Measurements from ENCODE around the gene CABP2. TPM values are rescaled to one million over a fixed set of nuclear protein-coding genes. Genes with fewer than 3 reads are reported as not detected.
"Not testable (repeated sequence)": the region's sequence is repeated elsewhere in the genome, so short reads cannot be mapped to it uniquely, and the experiment has no call there.

Gene CABP2
- total RNA-seq, 1 experiment from 2014 or later: not detected

DNA sequence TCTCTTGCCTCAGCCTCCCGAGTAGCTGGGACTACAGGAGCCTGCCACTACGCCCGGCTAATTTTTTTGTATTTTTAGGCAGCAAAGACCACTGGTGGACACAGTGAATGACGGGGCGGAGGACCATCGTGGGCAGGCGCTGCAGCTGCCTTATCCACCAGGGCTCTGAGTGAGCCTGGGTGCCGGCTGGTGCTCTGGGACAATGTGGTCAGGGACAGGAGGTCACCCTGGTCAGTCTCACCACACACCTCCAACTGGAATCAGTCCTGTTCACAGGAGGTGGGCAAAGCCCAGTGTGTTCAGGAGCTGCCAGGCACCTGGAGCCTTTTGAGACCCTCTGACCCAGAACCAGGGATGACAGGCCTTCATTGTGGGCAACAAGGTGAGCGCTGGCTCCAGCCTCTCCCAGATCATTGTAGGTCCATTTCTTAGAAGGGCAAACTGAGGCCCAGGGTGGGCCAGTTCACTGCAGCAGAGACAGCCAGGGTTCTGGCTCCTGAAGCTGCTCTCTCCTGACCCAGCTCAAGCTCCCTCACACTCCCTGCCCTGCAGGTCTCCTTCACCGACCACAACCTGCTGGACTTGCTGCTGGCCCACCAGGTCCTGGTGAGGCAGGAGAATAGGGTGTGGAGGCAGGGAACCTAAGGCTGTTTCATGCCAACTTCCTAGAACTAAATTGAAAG is 15.7 kb upstream of the CABP2 start:
- no peak for DNase-seq (ENCODE audit: low spot score)

DNA sequence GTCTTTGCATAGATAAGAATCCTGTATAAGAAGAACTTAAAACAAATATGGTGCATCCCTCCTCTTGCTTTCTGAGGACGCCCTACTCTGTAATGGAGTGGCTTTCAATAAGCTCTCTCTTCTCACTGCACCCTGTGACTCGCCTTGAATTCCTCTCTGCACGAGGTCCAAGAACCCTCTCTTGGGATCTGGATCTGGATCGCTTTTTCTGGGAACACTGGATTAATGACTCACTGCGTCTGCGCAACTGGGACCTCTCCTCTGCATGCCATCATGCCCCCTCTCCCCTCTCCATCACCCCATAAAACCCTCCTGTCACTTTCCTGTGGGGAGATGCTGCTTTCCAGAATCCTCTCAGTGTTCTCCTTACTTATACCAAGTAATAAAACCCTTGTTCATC is 15.1 kb upstream of the CABP2 start:
- DNase-seq (ENCODE audit: low spot score): no peak

DNA sequence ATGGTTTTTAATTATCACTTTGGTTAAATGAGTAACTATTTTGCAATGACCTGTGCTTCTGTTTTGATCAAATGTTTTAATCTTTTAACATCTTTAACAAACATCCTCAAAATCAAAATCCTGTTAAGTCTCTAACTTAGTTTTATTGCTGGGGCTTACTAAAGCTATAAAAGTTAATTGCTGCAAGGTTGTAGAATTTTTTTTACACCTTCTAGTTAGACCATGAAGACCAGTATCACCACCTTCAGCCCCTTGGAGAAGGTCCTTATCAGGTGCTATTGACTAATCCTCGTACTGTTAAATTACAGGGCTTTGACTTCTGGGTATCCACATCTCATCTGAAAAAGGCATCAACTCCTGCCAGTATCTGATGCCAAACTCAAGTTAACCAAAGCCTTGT is 12.3 kb upstream of the CABP2 start:
- DNase-seq (ENCODE audit: low spot score): no peak

DNA sequence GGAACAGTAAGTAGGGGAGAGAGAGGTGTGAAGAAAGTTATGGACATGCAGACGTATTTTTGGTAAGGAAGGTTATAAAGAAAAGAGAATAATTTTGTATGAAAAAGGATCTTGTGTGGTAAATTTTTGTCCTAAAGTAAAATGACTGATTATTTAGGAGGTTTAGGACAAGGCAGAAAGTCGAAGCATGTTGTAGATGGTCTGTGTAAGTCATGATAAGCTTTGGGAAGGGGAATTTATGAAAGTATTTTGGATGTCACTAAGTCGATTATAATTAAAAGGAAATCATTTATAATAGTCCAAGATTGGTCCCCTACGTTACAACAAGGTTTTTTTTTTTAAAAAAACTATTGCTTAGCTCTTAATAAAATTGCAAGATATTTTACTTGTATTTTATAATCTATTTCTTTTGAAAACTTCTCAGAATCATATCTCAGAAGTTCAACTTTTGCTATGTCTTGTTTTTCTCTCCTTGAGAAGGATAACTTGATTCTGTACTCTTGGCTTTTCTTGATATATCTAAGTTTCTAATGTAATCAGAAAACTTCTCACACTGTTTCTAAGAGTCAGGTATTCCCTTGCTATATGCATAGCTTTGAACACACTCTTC is 10.9 kb upstream of the CABP2 start:
- DNase-seq (ENCODE audit: low spot score): no peak

DNA sequence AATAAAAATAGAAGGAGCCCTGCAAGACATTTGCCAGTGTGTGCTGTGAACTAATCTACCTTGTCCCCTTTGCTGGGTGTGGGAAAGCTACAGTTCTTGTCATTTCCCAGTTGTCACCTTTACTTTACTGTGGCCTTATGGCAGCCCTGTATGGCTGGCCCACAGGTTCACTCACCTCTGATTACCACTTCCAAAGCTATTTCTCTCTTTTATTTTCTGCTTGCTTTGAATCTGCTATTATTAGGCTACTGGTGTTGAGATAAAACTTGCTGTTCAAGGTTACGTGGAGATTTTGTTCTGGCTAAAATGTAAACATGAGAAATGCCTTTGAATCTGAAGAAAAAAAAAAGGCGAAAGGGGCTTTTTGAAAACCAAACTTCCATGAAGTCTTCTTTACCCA is 9.6 kb upstream of the CABP2 start:
- no peak for DNase-seq (ENCODE audit: low spot score)

DNA sequence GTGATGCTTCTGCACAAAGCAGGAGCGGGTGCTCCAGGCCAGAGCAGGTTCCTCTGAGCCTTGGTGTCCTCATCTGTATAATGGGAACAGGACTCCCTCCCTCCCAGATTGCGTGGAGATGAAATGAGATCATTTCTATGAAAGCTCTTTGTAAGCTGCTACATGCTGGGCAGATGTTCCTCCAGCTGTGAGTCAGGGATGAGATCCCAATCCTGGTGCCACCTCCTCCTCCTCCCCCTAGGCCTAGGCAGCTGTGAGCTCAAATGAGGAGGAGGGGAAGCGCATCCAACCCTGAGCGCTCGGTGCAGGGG is 7.0 kb upstream of the CABP2 start:
- DNase-seq (ENCODE audit: low spot score): no peak

DNA sequence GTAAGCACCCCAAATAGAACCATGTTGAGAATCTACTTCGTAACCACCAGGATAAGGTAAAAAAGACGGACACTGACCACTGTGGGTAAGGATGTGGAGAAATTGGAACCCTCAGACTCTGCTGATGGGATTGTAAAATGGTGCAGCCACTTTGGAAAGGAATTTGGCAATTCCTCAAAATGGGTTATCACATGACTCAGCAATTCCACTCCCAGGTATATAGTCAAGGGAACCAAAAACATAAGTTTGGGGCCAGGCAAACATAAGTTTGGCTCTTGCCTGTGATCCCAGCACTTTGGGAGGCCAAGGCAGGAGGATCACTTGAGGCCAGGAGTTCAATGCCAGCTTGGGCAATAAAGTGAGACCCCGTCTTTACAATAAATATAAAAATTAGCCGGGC is 5.1 kb upstream of the CABP2 start:
- DNase-seq (ENCODE audit: low spot score): no peak

DNA sequence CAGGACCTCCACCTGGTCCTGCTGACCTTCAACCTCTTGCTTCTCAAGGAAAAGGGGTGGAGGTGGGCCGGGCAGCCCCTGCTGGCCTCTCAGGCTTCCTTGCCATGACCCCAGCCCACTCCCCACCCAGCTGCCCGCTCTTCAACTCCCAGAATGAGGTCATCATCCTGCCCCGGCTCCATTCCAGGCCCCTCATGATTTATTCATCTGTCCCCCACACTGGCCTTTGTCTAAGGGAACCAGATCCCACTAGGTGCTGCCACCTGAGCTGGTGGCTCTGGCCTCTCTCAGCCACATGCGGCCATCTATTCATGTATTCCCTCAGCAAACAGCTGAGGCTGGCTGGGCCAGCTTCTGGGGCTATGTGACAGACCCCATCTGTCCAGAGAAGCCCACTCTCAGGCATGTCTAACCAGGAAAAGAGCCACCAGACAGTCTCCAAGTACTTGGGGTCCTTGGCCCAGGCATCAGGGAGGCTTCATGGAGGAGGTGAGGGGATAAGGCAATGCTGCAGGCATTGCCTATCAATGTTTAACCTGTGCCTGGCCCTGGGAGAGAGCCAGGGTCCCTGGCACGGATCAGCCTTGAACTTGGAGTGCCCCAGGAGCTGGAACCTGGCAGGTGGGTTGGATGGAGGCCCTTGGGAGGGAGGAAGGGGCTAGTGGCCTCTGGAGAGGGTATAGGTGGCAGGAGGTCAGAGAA is 2.2 kb upstream of the CABP2 start:
- no peak for DNase-seq (ENCODE audit: low spot score)

DNA sequence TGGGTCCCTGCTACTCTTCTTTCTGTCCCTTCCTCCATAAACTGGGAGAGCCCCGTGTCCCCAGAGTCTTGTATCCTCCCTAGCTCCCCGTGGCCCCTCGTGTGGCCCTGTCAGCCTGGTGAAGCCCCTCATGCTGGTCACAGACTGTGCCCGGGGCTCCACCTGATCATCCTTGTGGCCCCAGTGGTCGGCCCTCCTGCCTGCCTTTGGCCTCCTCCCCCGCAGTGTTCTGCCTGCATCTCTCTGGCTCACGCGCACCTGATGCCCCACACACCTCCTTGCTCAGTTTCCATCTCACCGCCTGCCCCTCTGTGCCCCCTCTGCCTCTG is 1.2 kb upstream of the CABP2 start:
- no peak for DNase-seq (ENCODE audit: low spot score)

DNA sequence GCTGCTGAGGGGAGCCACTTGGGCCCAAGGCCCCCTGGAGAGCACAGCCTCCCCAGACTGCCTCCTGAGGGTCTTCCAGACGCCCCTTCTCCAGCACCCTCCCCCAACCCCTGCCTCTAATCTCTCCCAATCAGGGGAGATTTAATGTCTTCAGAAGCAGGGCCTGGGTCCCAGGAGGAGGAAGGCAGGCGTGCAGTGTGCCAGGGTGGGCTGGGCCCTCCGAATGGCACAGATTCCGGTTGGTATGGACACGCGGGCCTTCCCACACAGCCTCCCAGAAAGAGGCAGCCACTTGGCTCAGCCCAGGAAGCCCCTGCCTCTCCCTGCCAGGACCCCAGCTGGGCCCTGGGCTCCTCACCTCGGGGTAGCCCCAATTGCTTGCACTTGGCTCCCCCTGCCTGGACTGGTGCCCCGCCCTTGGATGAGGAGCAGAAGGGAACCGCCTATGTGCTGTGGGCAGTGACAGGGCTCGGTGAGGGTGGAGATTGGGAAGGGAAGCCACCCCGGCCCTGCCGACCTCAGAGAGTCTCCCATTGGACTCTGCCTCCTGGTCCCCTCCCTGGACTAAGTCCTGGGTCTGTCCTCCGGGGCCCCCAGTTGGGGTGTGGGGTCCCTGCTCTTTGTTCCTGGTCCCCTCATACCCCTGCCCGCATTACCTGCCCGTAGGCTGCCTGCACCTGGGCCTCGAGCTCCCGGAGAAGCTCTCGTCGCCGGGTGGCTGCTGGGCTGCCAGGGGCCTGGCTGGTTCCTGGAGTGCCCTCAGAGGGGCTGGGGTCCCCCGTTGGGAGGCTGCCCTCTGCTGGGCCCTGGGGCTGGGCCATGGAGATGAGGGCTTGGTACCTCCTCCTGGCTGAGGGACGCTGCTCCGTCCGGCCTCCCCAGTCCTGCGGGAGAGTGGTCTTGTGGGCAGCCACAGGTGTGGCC is 572 bp upstream of the CABP2 start:
- no peak for DNase-seq (ENCODE audit: low spot score)

DNA sequence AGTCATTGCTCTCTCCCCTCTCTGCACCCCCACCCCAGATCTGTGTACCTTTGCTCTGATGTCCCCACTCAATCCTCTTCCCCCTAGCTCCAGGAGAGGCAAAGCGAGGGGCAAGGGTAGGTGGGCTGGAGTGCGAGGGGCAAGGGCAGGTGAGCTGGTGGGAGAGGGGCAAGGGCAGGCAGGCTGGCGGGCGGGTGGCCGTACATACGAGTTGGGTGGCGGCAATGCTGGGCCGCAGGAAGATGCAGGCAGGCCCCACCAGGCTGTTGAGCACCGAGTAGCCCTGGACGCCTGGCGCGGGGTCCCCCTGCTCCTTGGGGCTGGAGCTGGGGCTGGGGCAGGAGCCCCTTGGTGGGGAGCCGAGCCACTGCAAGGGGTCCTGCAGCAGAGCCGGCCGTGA is 908 bp downstream of the CABP2 start:
- no peak for DNase-seq (ENCODE audit: low spot score)

DNA sequence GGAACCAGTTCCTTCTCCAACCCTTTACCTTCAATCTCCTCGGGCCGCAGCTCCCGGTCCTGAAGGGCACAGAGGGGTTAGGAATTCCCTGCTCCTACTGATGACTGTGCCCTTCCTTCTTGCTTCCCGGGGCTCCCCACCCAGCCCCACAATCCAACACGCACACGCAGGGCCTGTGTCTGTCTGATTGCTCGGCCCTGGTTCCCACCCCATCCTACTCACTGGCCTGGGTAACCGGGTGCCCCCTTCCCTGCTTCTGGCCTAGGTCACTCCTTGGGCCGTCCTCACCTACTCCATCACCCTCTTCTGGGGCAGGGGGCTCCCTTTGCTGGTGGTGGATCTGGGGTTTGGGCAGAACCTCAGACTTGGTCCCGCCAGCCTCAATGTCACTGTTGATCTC is 1.3 kb downstream of the CABP2 start:
- DNase-seq (ENCODE audit: low spot score): no peak

DNA sequence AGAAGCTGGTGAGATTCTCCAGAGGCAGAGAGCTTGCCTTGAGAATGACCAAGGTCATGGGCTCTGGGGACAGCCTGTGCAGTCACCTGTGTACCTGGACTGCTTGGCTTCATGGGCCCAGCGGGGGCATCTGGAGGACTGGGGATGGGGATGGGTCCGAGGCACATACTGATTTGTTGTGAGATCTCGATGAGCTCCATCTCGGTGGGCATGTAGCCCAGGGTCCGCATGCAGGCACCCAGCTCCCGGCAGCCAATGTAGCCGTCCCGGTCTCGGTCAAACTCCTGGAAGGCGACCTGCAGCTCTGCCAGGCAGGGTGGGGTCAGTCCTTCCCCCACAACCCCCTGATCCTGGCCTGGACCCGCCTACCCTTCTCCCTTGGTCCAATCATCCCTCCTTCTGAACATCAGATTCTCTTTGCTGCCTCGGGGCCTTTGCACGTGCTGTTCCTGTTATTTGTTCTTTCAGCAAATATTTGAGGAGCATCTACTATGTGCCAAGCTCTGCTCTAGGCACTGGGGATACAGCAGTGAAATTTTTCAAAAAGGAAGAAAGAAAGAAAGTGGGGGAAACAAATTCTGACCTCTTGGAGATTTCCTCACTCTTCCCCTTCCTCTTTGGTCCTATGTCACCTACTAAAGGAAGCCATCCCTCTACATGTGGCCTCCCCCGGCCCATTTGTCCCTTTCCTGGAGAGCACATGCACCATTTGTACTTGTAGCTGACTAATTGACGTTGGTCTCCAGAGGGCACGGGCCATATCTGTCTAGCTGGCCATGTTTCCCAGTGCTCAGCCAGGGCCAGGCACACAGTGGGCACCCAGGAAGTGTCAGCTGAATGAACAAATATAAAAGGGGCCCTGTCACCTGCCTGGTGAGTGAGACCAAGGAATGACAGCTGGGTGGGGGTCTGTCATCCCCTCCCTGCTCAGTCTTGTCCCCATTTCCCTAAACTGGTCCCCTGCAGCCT is 2.1 kb downstream of the CABP2 start:
- DNase-seq (ENCODE audit: low spot score): no peak

DNA sequence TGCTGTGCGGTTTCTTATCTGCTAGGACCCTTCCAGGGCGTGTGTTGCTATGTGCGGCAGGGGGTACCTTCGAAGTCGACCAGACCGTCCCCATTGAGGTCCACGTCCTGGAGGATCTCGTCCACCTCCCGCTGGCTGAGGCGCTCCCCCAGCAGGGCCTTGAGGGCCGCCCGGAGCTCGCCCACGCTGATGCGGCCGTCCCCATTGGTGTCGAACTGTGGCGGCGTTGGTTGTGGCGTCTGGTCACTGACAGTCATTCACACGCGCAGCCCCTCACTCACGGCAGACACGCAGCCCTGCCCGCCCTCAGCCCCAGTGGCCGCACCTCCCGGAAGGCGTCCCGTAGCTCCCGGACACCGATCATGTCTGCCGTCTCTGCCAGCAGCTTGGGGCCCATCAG is 3.5 kb downstream of the CABP2 start:
- DNase-seq (ENCODE audit: low spot score): no peak

DNA sequence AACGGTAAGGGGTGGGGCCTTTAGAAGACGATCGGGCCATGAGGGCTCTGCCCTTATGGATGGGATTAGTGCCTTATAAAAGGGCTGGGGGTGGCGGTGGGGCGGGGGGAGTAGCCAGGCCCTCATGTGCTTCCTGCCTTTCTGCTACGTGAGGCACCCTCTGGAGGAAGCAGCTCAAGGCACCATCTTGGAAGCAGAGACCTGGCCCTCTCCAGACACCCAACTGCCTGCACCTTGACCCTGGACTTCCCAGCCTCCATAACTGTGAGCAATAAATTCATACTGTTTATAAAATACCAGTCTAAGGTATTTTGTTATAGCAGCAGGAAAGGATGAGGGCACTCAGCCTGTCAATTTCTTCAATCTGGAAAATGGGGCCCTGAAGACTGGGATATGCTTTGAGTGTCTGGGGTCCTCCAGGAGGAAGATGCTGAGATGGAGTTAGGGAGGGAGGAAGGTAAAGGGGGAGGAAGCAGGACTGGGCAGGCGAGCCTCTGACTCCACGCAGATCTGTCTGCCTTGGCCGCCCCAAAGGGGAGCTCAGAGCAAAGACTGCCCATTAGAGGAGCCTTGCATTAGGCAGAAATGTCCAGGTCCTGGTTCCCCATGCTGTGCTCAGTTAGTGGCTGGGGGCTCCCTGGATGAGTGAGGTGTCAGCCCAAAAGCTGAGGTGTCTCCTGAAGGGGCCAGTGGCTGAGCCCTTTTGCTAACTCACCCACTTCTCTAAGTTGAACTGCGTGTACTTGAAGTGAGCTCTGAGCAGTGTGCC is 5.3 kb downstream of the CABP2 start:
- DNase-seq (ENCODE audit: low spot score): no peak

DNA sequence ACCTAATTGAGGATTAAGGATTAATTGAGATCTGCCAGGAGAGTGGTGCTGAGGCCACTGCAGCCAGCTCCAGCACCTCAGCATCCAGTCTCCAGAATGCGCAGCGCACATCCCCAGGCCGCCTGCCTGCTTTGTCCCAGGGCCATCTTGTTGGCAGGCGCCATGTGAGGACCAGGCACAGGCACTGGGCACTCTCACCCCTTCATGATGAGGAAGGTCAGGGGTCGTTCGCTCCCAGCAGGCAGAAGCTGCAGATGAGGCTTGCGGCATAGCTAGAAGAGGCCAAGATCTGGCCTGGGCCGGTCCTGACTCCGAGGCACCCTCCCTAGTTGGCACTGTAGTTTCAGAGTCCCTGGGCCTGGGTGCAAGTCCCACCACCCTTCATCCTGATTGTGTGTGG is 6.4 kb downstream of the CABP2 start:
- no peak for DNase-seq (ENCODE audit: low spot score)

DNA sequence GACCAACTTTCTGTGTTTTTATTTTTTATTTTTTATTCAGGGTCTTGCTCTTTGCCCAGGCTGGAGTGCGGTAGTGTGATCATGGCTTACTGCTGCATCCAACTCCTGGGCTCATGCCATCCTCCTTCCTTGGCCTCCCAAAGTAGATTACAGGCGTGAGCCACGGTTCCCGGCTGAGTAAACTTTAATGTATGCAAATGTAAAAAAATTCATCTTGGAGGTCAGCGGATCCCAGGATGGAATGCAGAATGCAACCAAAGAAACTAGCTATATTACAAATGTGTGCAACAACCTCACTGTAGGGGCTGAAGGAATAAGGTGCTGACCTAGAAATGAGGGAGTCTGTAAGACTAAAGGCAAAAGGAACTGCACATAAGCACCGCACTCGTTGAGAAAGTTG is 9.1 kb downstream of the CABP2 start:
- DNase-seq (ENCODE audit: low spot score): no peak

DNA sequence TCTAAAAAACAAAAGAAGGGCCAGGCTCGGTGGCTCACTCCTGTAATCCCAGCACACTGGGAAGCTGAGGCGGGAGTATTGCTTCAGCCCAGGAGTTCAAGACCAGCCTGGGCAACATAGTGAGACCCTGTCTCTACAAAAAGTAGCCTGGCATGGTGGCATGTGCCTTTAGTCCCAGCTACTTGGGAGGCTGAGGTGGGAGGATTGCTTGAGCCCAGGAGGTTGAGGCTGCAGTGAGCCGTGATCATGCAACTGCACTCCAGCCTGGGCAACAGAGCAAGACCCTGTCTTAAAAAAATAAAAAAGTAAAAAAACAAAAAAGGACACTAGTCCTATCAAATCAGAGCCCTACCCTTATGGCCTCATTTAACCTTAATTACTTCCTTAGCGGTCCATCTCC is 11.7 kb downstream of the CABP2 start:
- not testable (repeated sequence) for DNase-seq (ENCODE audit: low spot score)

DNA sequence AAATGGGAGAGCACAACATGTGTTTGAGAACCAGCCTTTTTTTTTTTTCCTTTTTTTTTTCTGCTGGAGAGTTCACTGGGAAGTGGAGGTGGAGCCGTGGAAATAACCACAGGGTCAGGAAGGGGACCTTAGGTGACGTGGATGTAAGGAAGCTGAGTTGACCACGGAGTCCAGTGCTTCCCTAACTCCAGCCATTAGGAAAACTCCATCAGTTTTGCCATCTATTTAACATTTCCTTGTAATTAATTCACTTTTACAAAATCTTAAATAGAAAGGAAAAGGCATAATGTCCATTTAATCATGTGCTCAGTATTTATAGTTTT is 13.3 kb downstream of the CABP2 start:
- DNase-seq (ENCODE audit: low spot score): no peak

DNA sequence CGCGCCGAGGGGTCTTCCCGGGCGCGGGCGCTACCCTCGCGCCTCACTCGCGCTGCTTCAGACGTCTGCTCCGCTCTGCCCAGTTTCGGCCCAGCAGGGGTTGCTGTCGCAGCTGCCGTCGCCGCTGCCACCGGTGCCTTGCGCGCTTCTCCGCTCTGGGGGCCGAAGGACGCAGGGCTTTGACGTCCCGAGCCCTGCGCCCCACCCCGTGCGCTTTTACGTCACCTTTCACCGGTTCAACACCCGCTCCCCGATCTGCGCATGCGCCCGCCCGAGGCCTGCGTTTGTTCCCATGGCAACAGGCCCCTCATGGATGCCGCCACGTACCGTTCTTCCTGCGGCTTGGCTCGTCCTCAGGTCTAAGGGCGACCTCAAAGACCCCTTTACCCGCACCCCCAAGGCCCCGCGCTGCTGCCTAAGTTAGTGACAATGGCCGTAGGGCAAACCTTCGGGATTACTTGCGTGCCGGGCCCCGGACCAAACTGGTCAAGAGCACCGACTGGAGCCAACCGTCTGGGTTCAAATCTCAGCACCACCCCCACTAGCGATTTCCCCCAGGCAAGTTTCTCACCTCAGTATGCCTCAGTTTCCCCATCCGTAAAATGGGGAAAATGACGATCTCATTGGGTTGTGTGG is 14.6 kb downstream of the CABP2 start:
- DNase-seq (ENCODE audit: low spot score): peak; percentile 99
